HG03139 (cell line): ENCODE results near the gene LIPM.
"Not testable (repeated sequence)": the region's sequence is repeated elsewhere in the genome, so short reads cannot be mapped to it uniquely, and the experiment has no call there.

Source experiments
- ATAC-seq: cut with Tn5 transposase; IDR thresholded peaks from one replicate; pipeline ENCODE4 v1.9.1; 2021; ENCODE audit not compliant: unreplicated experiment

Gene LIPM

DNA sequence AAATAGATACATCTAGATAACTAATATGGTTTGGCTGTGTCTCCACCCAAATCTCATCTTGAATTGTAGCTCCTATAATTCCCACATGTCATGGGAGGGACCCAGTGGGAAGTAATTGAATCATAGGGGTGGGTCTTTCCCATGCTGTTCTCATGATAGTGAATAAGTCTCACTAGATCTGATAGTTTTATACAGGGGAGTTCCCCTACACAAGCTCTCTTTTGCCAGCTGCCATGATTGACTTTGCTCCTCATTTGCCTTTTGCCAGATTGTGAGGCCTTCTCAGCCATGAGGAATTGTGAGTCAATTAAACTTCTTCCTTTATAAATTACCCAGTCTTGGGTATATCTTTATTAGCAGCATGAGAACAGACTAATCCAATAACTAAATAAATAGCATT lies 35.1 kb downstream of the LIPM start:
- ATAC-seq: not testable (repeated sequence)

DNA sequence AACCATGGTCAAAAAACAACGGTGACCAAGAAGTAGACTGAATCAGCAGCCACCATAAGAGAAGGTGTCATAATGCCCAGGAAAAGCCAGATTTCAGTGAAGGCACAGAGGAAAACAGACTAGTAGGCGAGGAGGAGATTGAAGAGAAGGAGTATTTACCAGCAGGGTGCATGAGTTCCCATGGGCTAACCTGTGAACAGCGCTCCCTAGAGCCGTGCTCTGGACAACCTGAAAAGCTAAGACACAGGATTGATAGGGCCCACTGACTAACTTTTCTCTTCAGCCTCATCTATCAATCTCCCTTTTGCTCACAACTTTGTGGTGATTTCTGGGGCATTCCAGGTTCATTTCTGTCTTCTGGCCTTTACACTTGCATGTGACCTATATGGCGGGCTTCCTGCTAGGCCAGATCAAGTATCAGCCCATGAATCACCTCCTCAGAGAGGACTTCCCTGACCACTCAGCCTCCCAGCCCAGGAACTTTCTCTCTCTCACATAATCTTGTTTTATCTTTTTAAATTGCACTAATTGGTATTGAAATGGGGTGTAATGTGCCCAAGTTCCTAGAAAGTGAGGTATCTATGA lies 36.3 kb downstream of the LIPM start:
- ATAC-seq: no peak

DNA sequence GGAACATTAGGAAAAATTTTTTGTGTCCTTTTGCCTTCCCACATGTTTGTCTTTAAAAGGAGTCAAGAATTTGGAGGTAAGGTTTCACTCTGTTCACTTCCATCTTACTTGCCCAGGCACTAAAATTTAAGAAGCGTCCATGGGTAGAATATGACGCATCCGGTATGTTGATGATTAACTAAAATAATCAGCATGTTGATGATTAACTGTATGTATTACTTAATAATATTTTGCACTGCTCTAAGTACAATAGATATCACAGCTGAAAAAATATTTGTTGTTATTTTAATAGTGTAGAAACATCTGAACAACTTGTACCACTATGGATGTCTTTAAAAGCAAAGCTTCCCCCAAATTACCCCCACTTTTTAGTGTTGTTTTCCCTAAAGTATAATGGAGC lies 37.6 kb downstream of the LIPM start:
- no peak for ATAC-seq

DNA sequence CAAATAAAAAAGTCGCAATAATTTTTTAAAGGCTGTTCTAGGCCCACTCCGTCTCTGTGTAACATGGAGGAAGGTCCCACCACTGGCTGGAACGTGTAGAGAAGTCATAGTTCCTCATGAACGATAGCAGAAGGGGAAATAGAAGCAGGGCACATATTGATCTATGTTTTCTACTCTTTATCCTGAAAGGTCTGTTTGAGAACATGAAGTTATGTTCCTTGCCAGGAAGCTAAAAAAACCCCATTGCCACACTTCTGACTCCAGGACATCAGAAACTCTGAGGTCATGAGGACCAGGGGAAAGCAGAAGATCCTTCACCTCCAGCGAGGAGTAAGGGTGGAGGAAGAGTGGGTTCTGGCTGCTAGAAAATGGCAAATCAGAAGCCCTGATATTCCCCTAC lies 38.4 kb downstream of the LIPM start:
- ATAC-seq: no peak

DNA sequence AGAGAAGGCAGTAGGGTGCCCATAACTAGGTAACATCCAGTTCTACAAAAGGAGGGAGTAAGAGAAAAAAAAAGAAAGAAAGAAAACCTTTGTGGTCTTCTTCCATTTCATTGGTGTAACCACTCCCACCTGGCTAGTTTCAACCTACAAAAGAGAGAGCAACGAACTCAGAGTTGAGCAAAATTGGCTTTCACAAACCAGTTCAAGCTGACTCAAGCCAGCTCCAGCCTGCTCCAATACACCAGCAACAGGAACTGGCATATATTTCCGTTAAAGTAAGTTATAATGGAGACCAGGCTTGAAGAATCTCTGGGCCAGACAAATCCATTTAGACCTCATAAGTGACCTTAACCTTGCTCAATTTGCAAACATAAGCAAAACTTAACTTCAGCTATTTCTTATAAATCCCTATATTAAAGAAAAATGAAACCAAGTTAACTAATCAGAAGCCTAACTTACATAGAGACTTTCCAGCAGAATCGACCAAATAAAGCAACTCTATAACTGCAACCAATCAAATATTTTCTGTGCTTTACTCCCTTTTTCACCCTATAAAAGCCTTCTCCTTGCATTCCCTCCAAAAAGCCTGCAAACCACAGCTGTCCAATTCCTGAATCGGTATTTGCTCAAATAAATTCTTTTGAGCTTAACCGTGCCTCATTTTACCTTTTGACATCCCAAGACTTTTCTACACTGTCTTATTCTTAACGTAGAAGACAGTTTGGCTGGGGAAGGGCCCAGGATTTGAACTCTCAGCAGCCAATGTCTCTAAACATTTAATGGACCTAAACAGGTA lies 39.0 kb downstream of the LIPM start:
- ATAC-seq: no peak

DNA sequence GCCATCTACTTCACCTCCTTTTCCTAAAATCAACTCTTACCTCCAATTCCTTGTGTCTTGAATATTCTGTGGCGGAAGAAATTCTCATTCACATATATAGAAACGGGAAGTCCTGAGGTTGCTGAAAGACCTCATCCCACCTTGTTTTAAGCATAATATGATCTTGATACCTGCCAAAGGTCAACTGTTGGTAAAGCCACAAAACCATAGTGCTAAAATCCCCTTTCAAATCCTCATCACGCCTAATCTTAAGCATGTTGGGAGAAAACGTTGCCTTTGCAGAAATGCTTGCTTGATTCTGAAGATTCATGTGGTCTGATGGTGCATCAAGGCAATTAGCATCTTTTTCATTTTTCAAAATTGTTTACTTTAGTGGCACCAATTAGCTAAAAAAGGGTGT lies 40.6 kb downstream of the LIPM start:
- ATAC-seq: no peak

DNA sequence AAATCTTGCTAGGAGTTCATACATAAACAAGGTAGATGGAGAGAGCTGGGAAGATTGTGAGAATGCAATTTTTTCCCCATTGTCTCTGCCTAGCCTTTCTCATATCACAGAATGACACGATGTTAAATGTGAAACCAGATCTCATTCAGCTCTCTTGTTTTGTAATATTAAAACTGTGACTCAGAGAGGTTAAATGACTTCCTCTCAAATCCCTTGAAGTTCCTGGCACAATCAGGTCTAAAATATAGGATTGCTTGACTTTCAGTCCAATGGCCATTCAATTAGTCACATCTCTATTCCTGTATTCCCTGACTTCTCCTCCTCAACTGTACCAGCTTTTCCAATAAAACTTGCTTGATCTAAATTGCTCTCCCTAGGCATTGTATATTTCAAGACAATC lies 46.0 kb downstream of the LIPM start:
- ATAC-seq: no peak

DNA sequence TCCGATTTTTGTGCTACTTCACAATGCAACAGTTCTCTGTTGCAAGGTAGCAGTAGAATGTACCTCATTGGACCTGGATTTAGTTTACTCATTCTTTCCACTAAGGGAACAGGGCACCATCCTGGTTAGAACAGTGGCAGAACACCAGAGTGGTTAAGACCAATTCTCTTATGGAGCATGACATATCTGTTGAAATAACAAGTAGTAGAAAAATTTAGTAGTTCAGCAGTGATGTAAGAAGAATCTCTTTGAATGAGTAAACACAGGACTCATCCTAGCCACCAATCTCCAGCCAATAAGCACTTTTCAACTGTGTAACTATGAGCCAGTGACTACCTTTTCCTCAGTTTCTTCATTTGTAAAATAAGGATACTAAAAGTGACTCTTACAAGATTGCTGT lies 46.7 kb downstream of the LIPM start:
- ATAC-seq: no peak

DNA sequence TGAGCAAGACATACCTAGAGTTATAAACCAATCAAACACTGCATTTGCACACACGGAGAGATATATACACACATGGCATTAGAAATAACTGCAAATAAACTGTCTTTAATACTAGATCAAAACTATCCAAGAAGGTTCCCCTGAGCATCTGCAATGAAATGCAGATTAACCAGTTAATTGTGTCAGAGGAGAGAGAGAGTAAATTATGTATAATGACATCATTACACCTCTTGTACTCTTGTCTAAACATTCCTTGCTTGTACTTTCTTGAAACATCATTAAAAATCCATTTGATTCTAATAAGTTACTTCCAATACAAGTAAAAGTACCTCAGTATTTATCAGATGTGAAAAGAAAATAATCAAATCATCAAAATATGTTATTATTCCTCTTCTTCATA lies 48.2 kb downstream of the LIPM start:
- ATAC-seq: no peak

DNA sequence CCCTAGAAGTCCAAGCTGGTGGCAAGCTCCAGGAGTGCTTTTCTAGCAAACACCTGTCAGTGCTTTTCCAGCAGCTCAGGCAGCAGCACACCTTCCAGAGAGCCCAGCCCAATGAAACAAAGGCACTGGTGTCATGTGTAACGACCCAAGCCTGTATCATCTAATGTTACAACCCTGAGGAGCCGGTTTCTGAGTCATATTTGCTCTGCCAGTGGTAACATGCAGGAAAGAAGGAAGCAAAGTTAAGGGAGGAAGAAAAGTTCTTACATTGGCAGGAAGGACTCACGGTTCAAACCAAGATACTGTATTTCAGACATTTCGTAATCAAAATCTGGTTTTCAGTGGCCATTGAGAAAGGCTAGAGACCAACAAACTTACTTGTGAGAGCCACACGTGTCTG lies 49.2 kb downstream of the LIPM start, which contains the start of gene ANKRD22:
TSS of gene ANKRD22 (minus strand) at position 139 of the 400 bp plus-strand sequence. CDS start 237 bp downstream, outside the sequence.
- ATAC-seq: no peak

DNA sequence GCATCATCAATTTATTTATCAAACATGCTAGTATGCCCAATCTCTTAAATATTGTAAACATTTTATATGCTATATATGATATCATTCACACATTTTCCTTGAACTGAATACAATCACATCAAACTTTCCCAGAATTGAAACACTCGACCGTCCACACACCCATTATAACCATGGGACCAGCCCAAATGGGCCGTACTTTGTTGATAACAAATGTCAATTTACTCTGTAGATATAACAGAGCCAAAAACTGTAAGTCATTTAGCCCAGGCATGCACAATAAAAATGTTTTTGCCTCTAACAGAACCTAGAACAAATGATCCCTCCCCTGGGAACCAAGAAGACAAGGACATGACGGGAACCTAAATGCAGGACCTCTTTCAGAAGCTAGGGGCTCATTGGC lies 49.8 kb downstream of the LIPM start:
- ATAC-seq: no peak

DNA sequence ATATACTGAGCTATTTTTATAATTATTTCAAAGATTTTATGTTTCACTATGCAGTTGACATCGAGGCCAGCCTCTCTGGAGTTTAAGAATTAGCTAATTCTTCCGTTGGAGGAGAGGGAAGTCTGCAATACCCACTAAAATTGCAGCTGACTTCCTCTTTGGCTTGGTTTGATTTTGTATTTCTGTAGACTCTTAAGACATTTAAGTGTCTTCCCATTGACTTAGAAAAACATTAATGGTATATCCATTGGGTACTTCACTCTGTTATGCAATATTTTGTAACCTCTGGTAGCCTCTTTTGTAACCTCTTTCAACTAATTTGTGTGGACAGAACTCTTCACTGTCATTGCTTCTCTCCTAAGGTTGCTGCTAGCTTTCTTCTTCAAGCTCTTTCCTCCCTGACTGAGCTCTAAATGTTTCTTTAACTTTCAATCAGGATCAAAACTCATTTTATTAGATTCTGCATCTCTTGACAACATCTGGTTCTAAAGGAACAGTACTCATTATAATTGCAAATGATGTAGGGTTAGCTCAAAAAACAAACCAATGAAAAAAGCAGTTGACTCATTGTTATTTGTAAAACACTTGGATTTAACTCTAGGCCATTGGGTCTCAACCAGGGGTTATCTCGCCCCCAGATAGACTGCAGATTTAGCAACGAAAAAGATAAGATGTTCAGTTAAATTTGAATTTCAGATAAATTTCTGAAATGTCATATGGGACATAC lies 50.8 kb downstream of the LIPM start:
- no peak for ATAC-seq

DNA sequence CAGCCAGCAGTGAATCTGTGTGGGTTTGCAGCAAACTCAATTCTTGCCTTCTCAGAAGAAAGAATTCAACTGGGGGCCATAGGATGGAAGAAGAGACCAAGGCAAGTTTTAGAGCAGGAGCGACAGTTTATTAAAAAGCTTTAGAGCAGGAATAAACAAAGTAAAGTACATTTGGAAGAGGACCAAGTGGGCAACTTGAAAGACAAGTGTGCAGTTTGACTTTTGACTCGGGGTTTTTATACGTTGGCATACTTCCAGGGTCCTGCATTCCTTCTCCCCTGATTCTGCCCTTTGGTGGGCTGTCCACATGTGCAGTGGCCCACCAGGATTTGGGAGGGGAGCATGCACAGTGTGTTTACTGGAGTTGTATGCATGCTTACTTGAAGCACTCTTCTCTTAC lies 52.2 kb downstream of the LIPM start:
- no peak for ATAC-seq

DNA sequence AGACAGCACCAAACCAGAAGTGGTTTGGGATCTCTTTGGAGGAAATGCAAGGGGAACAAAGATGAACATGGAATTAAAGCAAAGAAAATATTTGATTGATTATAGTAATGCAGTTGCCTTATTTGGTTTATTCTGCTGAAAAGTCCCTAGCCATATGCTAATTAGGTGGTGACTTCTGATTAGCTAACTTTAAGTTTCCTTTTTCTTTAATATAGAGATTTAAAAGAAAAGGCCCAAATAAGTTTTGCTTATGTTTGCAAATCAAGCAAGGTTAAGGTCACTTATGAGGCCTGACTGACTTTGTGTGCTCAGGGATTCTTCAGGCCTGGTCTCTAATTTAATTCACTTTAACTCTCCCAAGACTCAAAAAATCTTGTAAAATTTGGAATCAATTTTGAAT lies 55.3 kb downstream of the LIPM start:
- ATAC-seq: no peak

DNA sequence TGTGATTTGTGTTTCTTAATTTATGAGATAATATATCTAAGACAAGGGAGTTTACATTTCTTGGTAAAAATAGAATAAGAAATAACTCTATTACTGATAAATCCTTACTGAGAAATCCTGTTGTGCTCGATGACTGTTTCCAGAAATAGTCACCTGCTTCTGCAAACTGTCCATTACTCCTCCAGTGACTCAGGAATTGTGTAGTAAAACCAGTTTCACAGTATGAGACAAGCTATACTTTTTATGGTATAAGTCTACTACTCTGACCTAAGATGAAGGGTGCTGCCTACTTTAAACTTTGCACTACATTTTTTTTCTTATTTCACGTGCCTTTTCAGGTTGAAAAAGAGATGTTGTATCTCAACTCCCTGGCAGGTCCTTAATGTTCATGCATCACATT lies 56.0 kb downstream of the LIPM start:
- no peak for ATAC-seq

DNA sequence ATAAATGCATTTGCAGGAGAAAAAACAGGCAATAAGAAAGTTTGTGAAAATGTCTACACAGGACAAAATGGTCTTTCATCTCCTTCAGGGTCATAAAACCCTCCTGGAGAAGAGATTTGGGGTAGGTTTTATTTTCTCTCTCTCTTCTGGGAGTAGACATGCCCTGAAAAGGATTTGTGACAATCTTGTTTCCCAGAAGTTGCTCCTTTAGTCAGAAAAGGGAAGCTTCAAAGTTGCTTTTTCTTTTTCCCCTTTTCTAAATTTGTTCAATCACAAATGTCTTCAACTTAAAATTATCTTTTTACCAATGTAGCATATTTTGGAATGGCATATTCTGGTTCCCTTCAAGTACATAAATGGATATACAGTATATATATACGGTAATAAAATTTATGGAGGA lies 58.5 kb downstream of the LIPM start:
- no peak for ATAC-seq

DNA sequence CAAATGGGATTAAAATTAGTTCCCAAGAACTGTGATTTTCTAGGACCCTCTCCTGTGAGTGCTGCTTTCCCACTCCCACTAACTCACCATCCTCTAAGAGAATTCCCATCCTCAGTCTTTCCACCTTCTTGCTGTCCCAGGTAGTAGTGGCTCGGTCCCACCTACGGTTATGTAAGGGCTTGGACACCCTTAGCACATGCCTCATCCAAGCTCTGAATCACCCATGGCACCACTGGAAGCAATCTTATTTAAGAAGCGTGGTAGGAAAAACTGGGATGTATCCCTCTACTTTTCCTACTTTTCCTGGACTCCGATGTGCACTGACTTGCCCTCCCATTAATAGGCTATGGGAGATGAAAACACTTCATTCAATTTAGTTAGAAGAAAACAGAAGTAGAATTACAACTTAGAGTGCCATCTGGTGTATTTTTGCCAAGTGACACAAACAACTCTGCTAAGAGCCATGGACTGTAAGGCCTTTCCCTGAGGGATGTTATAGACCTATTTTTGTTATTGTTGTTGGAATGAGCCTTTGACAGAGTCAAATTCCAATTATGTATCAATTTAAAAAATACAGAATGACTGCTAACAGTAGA lies 62.8 kb downstream of the LIPM start:
- ATAC-seq: no peak

DNA sequence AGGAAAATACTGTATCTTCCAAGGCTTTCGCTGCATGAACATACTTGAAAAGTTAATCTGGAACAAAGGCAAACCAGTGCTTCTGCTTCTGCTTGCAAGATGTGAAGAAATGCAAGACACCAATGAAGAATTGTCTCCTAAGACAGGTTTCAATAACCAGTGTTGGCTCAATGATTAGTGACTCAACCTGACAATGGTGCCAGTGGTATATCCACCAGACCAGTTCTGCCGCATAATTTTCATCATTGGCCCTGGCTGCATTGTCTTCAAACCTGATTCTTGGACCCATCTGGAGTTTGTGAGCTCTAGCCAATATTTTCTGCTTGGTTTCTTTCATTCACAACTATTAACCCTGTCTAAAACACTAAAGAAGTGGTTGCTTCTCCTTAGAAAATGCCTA lies 63.9 kb downstream of the LIPM start:
- no peak for ATAC-seq

DNA sequence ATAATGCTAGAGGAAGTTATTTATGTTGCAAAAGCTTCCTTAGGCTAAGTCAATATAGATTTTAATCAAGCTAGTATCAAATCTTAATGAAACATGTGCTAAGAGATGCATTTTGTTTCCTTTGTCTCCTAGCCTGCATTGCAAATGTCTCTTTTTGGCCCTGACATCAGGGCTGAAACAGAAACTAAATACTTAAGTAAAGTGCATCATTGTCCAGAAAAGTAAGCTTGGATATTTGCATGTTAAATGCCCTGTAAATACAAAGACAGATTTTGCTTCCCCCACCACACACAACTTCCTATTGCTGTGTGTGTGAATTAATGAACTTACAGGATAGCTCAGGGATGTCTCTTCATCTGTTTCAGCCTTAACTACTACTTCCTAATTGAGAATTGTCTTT lies 67.6 kb downstream of the LIPM start:
- ATAC-seq: no peak
